HG02678 (cell line): Measurements from ENCODE around the gene IRX2.

Experiments
- ATAC-seq: cut with Tn5 transposase; IDR thresholded peaks from one replicate; pipeline ENCODE4 v1.9.1; 2021; ENCODE audit warnings: mild to moderate bottlenecking, moderate library complexity; ENCODE audit not compliant: unreplicated experiment

IRX2 gene

GRCh38 chr5:2742921-2743679 lies 8.4 kb downstream of the IRX2 start:
- ATAC-seq = no peak

- no peak for ATAC-seq
These were observed 9.5 kb downstream of the IRX2 start for GRCh38 chr5:2741956-2742355.

- ATAC-seq = no peak
These were observed 10.5 kb downstream of the IRX2 start for GRCh38 chr5:2740876-2741555.

- ATAC-seq = no peak
These were observed 11.2 kb downstream of the IRX2 start for GRCh38 chr5:2740051-2740875.

- no peak for ATAC-seq
These were observed 12.0 kb downstream of the IRX2 start for GRCh38 chr5:2739360-2740050.

GRCh38 chr5:2738700-2739359 lies 12.6 kb downstream of the IRX2 start:
- ATAC-seq = no peak

- ATAC-seq = no peak
These were observed 13.2 kb downstream of the IRX2 start for GRCh38 chr5:2738156-2738699.

GRCh38 chr5:2737273-2738155 lies 14.0 kb downstream of the IRX2 start:
- ATAC-seq = no peak

- no peak for ATAC-seq
These were observed 14.6 kb downstream of the IRX2 start for GRCh38 chr5:2736872-2737271.

- no peak for ATAC-seq
These were observed 15.5 kb downstream of the IRX2 start for GRCh38 chr5:2735996-2736395.

GRCh38 chr5:2732850-2733249 lies 18.6 kb downstream of the IRX2 start:
- ATAC-seq = no peak

GRCh38 chr5:2732004-2732403 lies 19.5 kb downstream of the IRX2 start:
- ATAC-seq = no peak

- no peak for ATAC-seq
These were observed 22.3 kb downstream of the IRX2 start for GRCh38 chr5:2729189-2729588.

GRCh38 chr5:2727550-2727949 lies 23.9 kb downstream of the IRX2 start:
- no peak for ATAC-seq

GRCh38 chr5:2725980-2726765 lies 25.3 kb downstream of the IRX2 start:
- no peak for ATAC-seq

GRCh38 chr5:2724831-2725230 lies 26.6 kb downstream of the IRX2 start:
- ATAC-seq = no peak

- no peak for ATAC-seq
These were observed 27.4 kb downstream of the IRX2 start for GRCh38 chr5:2724031-2724581.

GRCh38 chr5:2722901-2723300 lies 28.6 kb downstream of the IRX2 start:
- ATAC-seq = no peak
